Testis (tissue), 2 donors: Measurements from ENCODE around the gene CFAP300.

ENCODE experiments used
- POLR2A ChIP-seq: fragments of 450-650 bp; IDR thresholded peaks from one replicate; pipeline ENCODE4 v1.6.1; 2017; ENCODE audit warnings: antibody characterized with exemption, mild to moderate bottlenecking, moderate library complexity
- TF ChIP-seq, protein P1 (sequence below), 3 experiments: fragments of 450-650 bp in 2 of 3; fragments of 200-600 bp in 1 of 3; sonication (generic) in 1 of 3; IDR thresholded peaks; one replicate each; pipeline ENCODE4 v1.5.1; 2016 to 2019; ENCODE audit warnings: antibody characterized with exemption in 3 of 3, mild to moderate bottlenecking in 2 of 3, moderate library complexity in 1 of 3

GRCh38 chr11:102061276-102061675 lies 14.0 kb downstream of the CFAP300 start:
- TF ChIP-seq, protein P1, sequence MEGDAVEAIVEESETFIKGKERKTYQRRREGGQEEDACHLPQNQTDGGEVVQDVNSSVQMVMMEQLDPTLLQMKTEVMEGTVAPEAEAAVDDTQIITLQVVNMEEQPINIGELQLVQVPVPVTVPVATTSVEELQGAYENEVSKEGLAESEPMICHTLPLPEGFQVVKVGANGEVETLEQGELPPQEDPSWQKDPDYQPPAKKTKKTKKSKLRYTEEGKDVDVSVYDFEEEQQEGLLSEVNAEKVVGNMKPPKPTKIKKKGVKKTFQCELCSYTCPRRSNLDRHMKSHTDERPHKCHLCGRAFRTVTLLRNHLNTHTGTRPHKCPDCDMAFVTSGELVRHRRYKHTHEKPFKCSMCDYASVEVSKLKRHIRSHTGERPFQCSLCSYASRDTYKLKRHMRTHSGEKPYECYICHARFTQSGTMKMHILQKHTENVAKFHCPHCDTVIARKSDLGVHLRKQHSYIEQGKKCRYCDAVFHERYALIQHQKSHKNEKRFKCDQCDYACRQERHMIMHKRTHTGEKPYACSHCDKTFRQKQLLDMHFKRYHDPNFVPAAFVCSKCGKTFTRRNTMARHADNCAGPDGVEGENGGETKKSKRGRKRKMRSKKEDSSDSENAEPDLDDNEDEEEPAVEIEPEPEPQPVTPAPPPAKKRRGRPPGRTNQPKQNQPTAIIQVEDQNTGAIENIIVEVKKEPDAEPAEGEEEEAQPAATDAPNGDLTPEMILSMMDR (IDR thresholded peaks at IDR 0.05), result no peak
- no peak for TF ChIP-seq POLR2A
